Measurements from ENCODE around the gene CHST11.
"Not testable (repeated sequence)": the region's sequence is repeated elsewhere in the genome, so short reads cannot be mapped to it uniquely, and the experiment has no call there.

Gene CHST11

GRCh38 chr12:104724992-104725585 is 268.3 kb downstream of the CHST11 start:
- DNase-seq = no peak

DNA sequence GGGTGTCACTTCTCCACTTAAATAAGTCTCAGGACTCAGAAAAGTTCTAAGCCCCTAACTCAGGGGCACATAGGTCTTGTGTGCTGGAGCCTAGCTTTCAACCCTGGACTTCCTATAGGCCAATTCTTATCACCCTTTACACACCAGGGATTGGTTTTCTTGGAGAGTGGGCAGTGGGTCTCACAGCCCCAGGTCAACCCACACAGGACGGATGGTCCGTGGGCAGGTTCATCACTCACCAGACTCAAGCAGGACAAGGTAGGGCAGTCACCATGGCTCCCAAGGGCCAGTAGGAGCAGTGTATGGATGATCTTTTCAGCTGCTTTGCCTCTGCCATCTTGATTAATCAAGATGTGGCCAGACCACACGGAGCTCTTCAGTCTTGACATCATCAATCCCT is 268.9 kb downstream of the CHST11 start:
- DNase-seq = no peak

GRCh38 chr12:104727726-104728465 is 271.1 kb downstream of the CHST11 start:
- peak; percentile 32 for DNase-seq

GRCh38 chr12:104729091-104729490 is 272.3 kb downstream of the CHST11 start:
- DNase-seq = peak; percentile 36

DNA sequence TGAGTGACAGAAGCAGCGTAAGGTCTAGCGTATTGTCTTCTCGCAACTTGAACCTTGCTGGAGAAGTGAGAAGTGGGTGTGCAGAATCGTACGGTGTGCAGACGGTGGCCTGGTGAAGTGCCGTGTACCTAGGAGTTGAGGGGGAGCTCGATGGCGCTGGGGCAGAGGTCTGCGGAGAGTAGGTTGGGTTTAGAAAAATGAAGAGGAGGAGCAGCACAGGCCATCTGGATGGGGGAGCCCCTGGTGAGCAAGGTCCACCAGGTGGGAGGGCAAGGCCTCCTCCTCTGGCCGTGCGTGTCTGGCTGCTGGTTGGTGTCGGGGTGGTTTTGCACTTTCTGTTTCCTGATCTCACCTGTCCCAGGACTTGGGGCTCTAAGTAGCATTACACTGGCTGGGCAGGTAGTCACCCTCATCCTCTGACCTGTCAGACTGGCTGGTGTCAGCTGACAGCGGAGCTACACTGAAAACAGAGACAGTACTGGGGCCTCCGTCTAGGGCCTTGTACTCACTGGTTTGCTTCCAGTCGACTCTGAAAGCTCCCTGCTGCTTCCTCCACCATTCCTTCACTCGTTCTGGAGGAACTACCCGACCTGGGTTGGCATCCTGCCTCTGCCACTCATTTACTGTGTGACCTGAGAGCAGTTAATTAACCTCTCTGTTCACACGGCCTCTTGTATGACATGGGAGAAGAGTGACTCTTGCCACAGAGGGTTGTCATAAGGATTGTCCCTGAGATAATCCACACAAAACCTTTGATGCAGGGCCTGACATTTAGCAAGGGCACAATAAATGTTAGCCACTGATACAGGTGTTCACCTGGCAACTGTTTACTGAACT is 273.1 kb downstream of the CHST11 start:
- DNase-seq = no peak

DNA sequence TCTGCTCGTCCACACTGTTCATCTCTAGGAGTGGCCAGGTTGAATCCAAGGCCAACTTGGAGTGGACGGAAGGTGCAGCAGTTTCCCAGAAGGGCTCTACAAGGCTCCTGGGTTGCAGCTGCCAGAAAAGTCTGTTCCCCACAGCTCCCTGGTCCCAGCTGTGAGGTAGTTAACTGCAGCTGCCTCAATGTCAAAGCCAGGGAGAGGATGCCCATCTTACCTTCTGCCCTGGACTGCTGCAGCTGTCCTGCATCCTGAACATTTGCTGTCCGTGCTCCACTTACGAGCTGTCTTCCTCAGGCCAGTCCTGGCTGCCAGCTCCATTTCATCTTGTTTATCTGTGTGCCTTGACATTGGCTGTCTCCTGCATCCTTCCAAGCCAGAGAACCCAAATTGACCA is 274.0 kb downstream of the CHST11 start:
- DNase-seq = no peak

- peak; percentile 65 for DNase-seq
Observed at GRCh38 chr12:104733717-104734175, 277.0 kb downstream of the CHST11 start.

GRCh38 chr12:104734541-104735095 is 277.9 kb downstream of the CHST11 start:
- DNase-seq = no peak

GRCh38 chr12:104735801-104736200 is 279.1 kb downstream of the CHST11 start:
- no peak for DNase-seq

DNA sequence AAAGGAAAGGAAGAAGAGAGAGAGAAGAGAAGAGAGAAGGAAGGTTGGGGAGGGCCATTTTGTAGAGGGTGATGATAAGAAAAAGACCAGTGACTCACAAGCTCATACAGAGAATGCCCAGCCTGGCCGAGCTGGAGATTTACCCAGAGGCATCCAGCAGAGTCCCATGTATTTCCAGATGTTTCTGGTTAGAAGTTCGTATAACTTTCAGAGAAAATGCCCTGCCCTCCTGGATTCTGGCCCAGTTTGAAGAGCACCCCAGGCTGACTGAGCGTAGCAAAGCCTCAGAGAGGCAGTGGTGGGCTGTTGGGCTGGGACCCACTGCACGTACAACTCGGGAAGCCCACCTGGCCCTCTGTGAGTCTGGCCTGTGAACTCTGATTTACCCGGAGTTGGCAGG is 279.6 kb downstream of the CHST11 start:
- DNase-seq = no peak

- no peak for DNase-seq
Observed at GRCh38 chr12:104737113-104737512, 280.4 kb downstream of the CHST11 start.

GRCh38 chr12:104737791-104738301 is 281.1 kb downstream of the CHST11 start:
- DNase-seq = no peak

DNA sequence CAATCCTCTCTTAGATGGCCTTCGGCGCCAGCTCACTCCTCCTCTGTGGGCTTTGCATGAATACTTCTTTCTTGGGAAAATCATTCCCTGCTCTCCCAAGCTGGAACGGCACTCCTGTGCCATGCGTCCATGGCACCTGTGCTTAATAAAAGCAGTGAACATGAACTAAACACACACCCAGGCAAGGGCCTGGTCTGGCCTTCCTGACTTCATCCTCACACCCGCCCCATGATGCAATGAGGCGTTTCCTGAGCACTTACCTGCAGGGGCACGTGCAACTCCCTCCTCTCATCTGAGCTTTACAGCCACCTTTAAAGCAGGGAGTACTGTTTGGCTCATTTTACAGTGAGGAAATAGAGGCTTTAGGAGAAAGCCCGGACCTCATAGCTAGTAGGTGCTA is 281.6 kb downstream of the CHST11 start:
- no peak for DNase-seq

DNA sequence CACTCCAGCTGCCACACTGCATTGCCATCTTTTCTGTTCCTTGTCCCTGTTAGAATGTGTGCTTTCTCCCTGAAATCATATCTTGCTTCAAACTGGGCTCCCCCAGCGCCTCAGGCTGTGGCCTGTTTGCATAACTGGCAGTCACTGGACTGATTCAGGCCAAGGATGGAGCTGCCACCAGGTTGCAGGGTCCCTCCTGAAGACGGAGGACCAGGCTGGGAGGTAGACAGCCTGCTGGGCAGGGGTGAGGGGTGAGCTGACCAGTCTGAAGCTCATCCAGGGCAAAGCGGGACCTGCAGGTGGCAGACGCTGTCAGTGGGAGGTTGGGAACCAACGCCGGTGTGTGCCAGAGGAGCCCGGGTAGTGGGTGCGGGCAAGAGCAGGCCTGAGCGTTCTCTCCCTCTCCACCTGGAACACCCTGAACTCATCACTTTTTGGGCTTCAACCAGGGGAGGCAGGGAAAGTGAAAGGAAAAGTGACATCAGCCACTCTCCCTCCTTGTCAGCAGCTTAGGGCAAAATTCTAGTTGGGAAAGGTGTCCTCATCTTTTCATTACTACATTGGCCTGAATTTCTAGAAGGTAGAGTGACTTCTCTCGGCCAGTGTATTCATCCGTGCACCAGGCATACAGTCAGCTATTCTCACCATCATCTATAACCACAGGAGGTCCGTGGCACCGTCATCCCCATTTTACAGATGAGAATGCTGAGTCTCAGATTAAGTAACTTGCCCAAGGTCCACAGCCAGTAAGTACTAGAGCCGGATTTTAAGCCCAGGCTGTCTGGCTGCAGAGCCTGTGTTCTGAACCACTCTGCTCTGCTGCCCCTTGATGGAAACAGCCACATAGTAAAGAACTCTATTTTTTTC is 282.3 kb downstream of the CHST11 start:
- no peak for DNase-seq

- no peak for DNase-seq
Observed at GRCh38 chr12:104740668-104741067, 283.9 kb downstream of the CHST11 start.

- DNase-seq = no peak
Observed at GRCh38 chr12:104741077-104741476, 284.3 kb downstream of the CHST11 start.

GRCh38 chr12:104741497-104742367 is 285.0 kb downstream of the CHST11 start:
- DNase-seq = no peak

GRCh38 chr12:104742551-104743201 is 285.9 kb downstream of the CHST11 start:
- no peak for DNase-seq

DNA sequence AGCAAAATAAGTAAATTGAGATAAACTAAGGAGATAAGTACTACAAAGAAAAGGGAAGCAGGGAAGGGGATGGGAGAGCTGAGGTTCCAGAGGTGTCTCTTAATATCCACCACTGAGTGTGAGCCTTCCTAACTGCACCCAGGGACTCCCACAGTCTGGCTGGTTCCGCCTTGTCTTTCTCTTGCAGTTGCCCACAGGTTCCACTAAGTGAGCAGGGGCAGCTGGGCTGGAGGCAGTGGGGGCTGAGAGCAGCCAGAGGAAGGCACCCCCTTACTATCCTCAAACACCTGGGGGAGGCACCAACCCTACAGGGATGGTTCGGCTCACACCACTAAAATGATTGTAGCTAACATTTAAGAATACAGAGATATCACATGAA is 286.4 kb downstream of the CHST11 start:
- no peak for DNase-seq

DNA sequence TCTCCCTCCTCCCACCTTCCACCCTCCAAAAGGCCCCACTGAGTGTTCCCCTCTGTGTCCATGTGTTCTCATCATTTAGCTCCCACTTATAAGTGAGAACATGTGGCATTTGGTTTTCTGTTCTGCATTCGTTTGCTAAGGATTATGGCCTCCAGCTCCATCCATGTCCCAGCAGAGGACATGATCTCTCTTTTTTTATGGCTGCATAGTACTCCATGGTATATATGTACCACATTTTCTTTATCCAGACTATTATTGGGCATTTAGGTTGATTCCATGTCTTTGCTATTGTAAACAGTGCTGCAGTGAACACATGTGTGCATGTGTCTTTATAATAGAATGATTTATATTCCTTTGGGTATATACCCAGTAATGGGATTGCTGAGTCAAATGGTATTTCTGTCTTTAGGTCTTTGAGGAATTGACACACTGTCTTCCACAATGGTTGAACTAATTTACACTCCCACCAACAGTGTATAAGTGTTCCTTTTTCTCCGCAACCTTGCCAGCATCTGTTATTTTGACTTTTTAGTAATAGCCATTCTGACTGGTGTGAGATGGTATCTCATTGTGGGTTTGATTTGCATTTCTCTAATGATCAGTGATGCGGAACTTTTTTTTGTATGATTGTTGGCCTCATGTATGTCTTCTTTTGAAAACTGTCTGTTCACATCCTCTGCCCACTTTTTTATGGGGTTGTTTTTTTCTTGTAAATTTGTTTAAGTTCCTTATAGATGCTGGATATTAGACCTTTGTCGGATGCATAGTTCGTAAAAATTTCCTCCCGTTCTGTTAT is 287.2 kb downstream of the CHST11 start:
- not testable (repeated sequence) for DNase-seq
